SH-SY5Y (cell line): ENCODE data around the gene LMF1.

Source experiments
- GATA2 ChIP-seq: IDR thresholded peaks from 2 replicates; pipeline ENCODE4 v1.6.1; 2011; ENCODE audit warnings: mild to moderate bottlenecking, low read depth, low read length
- GATA3 ChIP-seq: IDR thresholded peaks from 2 replicates; pipeline ENCODE4 v1.6.1; 2011; ENCODE audit warnings: low read depth, mild to moderate bottlenecking, low read length, moderate library complexity

DNA sequence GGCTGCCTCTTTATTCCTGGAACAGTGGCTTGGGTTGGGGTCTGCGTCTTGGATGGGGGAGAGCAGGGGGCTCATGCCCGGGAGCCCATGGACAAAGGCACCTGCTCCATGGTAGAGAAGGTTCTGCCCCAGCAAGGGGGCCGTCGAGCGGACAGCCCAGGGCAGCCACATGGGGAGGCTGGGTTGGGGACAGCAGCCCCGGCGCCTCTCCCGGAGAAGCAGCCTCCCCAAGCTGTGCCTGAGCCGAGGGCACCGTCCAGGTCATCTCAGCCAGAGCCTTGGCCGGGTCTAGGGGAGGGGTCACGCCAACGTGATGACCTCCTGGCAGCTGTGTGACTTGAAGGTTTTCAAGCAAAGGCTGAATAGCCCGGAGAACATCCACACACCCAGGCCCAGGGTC is 137.4 kb downstream of the LMF1 start:
- TF ChIP-seq GATA3 (no peak), GATA2 (no peak)
